LNCaP clone FGC (cell line): ENCODE results near the gene MAPK14.
A peak's percentile ranks its signal among the peaks of the same experiment; 100 is the strongest.
"Not testable (repeated sequence)": the region's sequence is repeated elsewhere in the genome, so short reads cannot be mapped to it uniquely, and the experiment has no call there.

ENCODE experiments used
- DNase-seq: peaks from one replicate; pipeline ENCODE4 v3.0.0-alpha.2; 2011; ENCODE audit warnings: low read depth
- H3K4me3 ChIP-seq: 2 replicates; pipeline ENCODE4 v1.5.1; 2011; ENCODE audit warnings: mild to moderate bottlenecking, low read depth, low read length, control low read depth
- CTCF ChIP-seq: IDR thresholded peaks from 2 replicates; pipeline ENCODE4 v1.5.1; 2012; ENCODE audit warnings: mild to moderate bottlenecking; ENCODE audit not compliant: control insufficient read depth, insufficient read depth; ENCODE audit errors: extremely low read depth

The MAPK14 gene

GRCh38 chr6:36083446-36083845, 55.8 kb downstream of the MAPK14 start:
- no peak overlapping the region for H3K4me3 ChIP-seq
- no peak for DNase-seq
- no peak for TF ChIP-seq CTCF

- not testable (repeated sequence) for DNase-seq, H3K4me3 ChIP-seq
Measured at GRCh38 chr6:36088204-36088603, 60.6 kb downstream of the MAPK14 start.

- no peak for DNase-seq
- no peak for TF ChIP-seq CTCF
- no peak overlapping the region for H3K4me3 ChIP-seq
Measured at GRCh38 chr6:36089048-36089447, 61.4 kb downstream of the MAPK14 start.

GRCh38 chr6:36094238-36094637, 66.6 kb downstream of the MAPK14 start:
- H3K4me3 ChIP-seq, result no peak overlapping the region
- TF ChIP-seq CTCF, result no peak
- no peak for DNase-seq

GRCh38 chr6:36094753-36095496, 67.3 kb downstream of the MAPK14 start:
- H3K4me3 ChIP-seq, result no peak overlapping the region
- DNase-seq, result peak; percentile 45
- peak; percentile 92 for TF ChIP-seq CTCF

GRCh38 chr6:36095497-36096391, 68.1 kb downstream of the MAPK14 start:
- DNase-seq, result no peak
- no peak for TF ChIP-seq CTCF

GRCh38 chr6:36098253-36098919, 70.8 kb downstream of the MAPK14 start:
- DNase-seq, result no peak
- TF ChIP-seq CTCF, result no peak

More at GRCh38 chr6:36095497-36096391, 68.1 kb downstream of the MAPK14 start:
- H3K4me3 ChIP-seq, result no peak overlapping the region

More at GRCh38 chr6:36098253-36098919, 70.8 kb downstream of the MAPK14 start:
- H3K4me3 ChIP-seq, result no peak overlapping the region
